Mammary epithelial cell (primary cell): ENCODE measurements around the gene TAF11L14.

Experiments
- EZH2 ChIP-seq: IDR thresholded peaks from 2 replicates; pipeline ENCODE4 v1.6.1; 2012; ENCODE audit warnings: low read length, inconsistent platforms, borderline replicate concordance
- TF ChIP-seq, protein P1 (sequence below), 2 donors: IDR thresholded peaks in 1 of 2; conservative IDR thresholded peaks in 1 of 2; 2 replicates each; pipeline ENCODE4 v1.5.1; 2011 to 2012; ENCODE audit warnings: inconsistent platforms in 2 of 2, low read length in 2 of 2, mild to moderate bottlenecking in 2 of 2, control low read depth in 1 of 2, low read depth in 1 of 2; ENCODE audit not compliant: insufficient read depth in 1 of 2; ENCODE audit errors: extremely low read depth in 1 of 2

DNA sequence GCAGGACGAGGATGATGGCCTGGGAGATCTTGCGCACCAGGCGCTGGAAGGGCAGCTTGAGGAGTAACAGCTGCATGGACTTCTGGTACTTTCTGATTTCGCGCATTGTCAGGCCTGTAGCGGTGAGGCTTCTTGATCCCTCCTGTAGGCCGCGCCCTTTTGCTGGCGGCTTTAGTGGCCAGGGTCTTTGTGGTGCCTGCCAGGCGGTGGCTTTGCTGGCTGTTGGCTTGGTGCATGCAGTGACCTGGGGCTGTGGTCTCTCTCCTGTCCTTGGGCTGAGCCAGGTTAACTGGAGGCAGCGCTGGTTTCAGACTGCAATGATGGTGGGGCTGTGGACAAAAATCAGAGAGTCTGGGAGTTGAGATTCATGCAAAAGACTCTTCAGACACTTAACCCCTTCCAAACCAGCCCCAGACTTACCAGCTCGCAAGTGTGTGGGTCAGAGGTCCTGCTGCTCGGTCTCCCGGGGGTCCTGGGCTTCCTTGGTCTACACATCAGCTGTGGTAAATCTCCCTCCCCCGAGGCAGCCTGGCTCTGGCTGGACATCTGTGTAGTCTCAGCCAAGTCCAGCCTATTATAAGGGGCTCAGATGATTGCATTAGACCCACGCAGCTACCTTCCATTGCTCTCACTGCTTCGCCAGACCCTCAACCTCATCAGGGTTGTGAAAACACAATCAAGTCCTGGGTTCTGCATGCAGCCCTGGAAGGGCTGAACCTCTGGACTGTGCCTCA lies 19.2 kb upstream of the TAF11L14 start:
- TF ChIP-seq, protein P1, sequence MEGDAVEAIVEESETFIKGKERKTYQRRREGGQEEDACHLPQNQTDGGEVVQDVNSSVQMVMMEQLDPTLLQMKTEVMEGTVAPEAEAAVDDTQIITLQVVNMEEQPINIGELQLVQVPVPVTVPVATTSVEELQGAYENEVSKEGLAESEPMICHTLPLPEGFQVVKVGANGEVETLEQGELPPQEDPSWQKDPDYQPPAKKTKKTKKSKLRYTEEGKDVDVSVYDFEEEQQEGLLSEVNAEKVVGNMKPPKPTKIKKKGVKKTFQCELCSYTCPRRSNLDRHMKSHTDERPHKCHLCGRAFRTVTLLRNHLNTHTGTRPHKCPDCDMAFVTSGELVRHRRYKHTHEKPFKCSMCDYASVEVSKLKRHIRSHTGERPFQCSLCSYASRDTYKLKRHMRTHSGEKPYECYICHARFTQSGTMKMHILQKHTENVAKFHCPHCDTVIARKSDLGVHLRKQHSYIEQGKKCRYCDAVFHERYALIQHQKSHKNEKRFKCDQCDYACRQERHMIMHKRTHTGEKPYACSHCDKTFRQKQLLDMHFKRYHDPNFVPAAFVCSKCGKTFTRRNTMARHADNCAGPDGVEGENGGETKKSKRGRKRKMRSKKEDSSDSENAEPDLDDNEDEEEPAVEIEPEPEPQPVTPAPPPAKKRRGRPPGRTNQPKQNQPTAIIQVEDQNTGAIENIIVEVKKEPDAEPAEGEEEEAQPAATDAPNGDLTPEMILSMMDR (conservative IDR thresholded peaks at IDR 0.05 in 1 of 2, IDR thresholded peaks at IDR 0.05 in 1 of 2; ENCODE audit: extremely low read depth in 1 of 2, insufficient read depth in 1 of 2, low read depth in 1 of 2, low read length in 2 of 2): no peak
- no peak for TF ChIP-seq EZH2
